CD14-positive monocyte (primary cell): ENCODE measurements around the gene TBC1D4. TPM values are rescaled to one million over a fixed set of nuclear protein-coding genes. Genes with fewer than 3 reads are reported as not detected.

Source experiments
- DNase-seq, 3 donors: peaks; one replicate each; pipeline ENCODE4 v3.0.0-alpha.2; 2011 to 2022
- H2AFZ ChIP-seq: 2 replicates; pipeline ENCODE4 v1.6.0; 2012; ENCODE audit warnings: mild to moderate bottlenecking, low read depth, low read length, inconsistent platforms; ENCODE audit not compliant: insufficient read depth, poor library complexity, severe bottlenecking
- H3K27ac ChIP-seq, 2 donors: 1 replicate in 1 of 2; 2 replicates in 1 of 2; pipeline ENCODE4 v1.5.1; 2012 to 2013; ENCODE audit warnings: low read length in 2 of 2, control low read depth in 1 of 2, inconsistent platforms in 1 of 2, low read depth in 1 of 2, mild to moderate bottlenecking in 1 of 2
- H3K27me3 ChIP-seq, 2 donors: one replicate each; pipeline versions ENCODE4 v1.6.0 to v1.6.1; 2011 to 2013; ENCODE audit warnings: low read length in 2 of 2; ENCODE audit not compliant: control insufficient read depth in 2 of 2, insufficient read depth in 2 of 2
- H3K36me3 ChIP-seq, 2 donors: replicated peaks in 1 of 2; 1 replicate in 1 of 2; 2 replicates in 1 of 2; pipeline versions ENCODE4 v1.5.1 to v1.6.1; 2012 to 2013; ENCODE audit warnings: low read length in 2 of 2, control low read depth in 1 of 2, inconsistent platforms in 1 of 2, mild to moderate bottlenecking in 1 of 2; ENCODE audit not compliant: insufficient read depth in 2 of 2, control insufficient read depth in 1 of 2
- H3K4me1 ChIP-seq, 2 donors: 1 replicate in 1 of 2; 2 replicates in 1 of 2; pipeline versions ENCODE4 v1.5.1 to v1.6.1; 2012 to 2013; ENCODE audit warnings: low read length in 2 of 2, control low read depth in 1 of 2, inconsistent platforms in 1 of 2, mild to moderate bottlenecking in 1 of 2, moderate library complexity in 1 of 2; ENCODE audit not compliant: insufficient read depth in 2 of 2, control insufficient read depth in 1 of 2
- H3K4me2 ChIP-seq: replicated peaks from 2 replicates; pipeline ENCODE3; 2012; ENCODE audit warnings: low read length, moderate library complexity, mild to moderate bottlenecking; ENCODE audit not compliant: poor library complexity, severe bottlenecking; ENCODE audit errors: extremely low read depth
- H3K4me3 ChIP-seq, 3 experiments: fragments of 200-600 bp in 1 of 3; sonication (generic) in 1 of 3; replicated peaks in 1 of 3; 1 replicate in 2 of 3; 2 replicates in 1 of 3; pipeline ENCODE4 v1.5.1; 2011 to 2013; ENCODE audit warnings: low read length in 3 of 3, mild to moderate bottlenecking in 3 of 3, control low read depth in 2 of 3, low read depth in 2 of 3, inconsistent platforms in 1 of 3, moderate library complexity in 1 of 3
- H3K79me2 ChIP-seq: 2 replicates; pipeline ENCODE4 v1.6.0; 2012; ENCODE audit warnings: mild to moderate bottlenecking, control low read depth, inconsistent platforms, low read length, moderate library complexity; ENCODE audit not compliant: insufficient read depth
- H3K9ac ChIP-seq: 2 replicates; pipeline ENCODE4 v1.6.0; 2017; ENCODE audit warnings: low read length, mild to moderate bottlenecking; ENCODE audit not compliant: insufficient read depth, poor library complexity, severe bottlenecking
- H3K9me3 ChIP-seq, 2 donors: replicated peaks in 1 of 2; 1 replicate in 1 of 2; 2 replicates in 1 of 2; pipeline versions ENCODE4 v1.5.1 to v1.6.1; 2012 to 2013; ENCODE audit warnings: low read length in 2 of 2, control low read depth in 1 of 2; ENCODE audit not compliant: control insufficient read depth in 1 of 2, insufficient read depth in 1 of 2
- H4K20me1 ChIP-seq: 2 replicates; pipeline ENCODE4 v1.6.0; 2012; ENCODE audit warnings: mild to moderate bottlenecking, low read length, control low read depth, moderate library complexity; ENCODE audit not compliant: insufficient read depth
- H3K27ac Mint-ChIP-seq, 7 donors: one replicate each; pipeline ENCODE4 v1.8.0; 2020; ENCODE audit warnings: mild to moderate bottlenecking in 7 of 7, mixed read lengths in 7 of 7, moderate library complexity in 6 of 7, inconsistent platforms in 2 of 7
- H3K27me3 Mint-ChIP-seq, 3 donors: one replicate each; pipeline ENCODE4 v1.8.0; 2021 to 2022; ENCODE audit warnings: low read depth in 3 of 3, mild to moderate bottlenecking in 3 of 3, mixed read lengths in 3 of 3, moderate library complexity in 3 of 3, inconsistent platforms in 1 of 3
- H3K36me3 Mint-ChIP-seq, 2 donors: one replicate each; pipeline ENCODE4 v1.8.0; 2020; ENCODE audit warnings: mixed read lengths in 2 of 2, inconsistent platforms in 1 of 2, mild to moderate bottlenecking in 1 of 2
- H3K4me1 Mint-ChIP-seq: one replicate; pipeline ENCODE4 v1.8.0; 2020; ENCODE audit warnings: mild to moderate bottlenecking, mixed read lengths
- H3K4me3 Mint-ChIP-seq, 2 donors: one replicate each; pipeline ENCODE4 v1.8.0; 2020; ENCODE audit warnings: mild to moderate bottlenecking in 2 of 2, mixed read lengths in 2 of 2, moderate library complexity in 1 of 2
- H3K9me3 Mint-ChIP-seq, 7 donors: one replicate each; pipeline ENCODE4 v1.8.0; 2020 to 2022; ENCODE audit warnings: mixed read lengths in 7 of 7, mild to moderate bottlenecking in 6 of 7, moderate library complexity in 6 of 7, inconsistent platforms in 2 of 7
- WGBS: methylation state at CpG from one replicate; pipeline ENCODE4 v1.1.5; 2013; ENCODE audit warnings: missing lambda C conversion rate; ENCODE audit not compliant: insufficient coverage; 5-methylcytosine and 5-hydroxymethylcytosine counted together
- intact Hi-C, 2 donors: fragments of 100-400 bp; cut with micrococcal nuclease; formaldehyde crosslinking; loops; one replicate each; pipeline versions ENCODE4 v1.15.0 to v1.15.1; 2023
- polyA plus RNA-seq, 3 donors: library from polyadenylated mRNA; depleted of rRNA in 1 of 3; unstranded in 2 of 3; stranded (reverse) in 1 of 3; fragments of 300-500 nt in 2 of 3; fragments of >200 nt in 1 of 3; fragmentation: Illumina TruSeq in 2 of 3; gene quantifications; 1 replicate in 2 of 3; 2 replicates in 1 of 3; pipeline ENCODE4 v1.2.3, GENCODE V29; 2012 to 2021
- TF ChIP-seq, protein P1 (sequence below): fragments of 200-600 bp; IDR thresholded peaks from one replicate; pipeline ENCODE4 v1.8.0; 2022; ENCODE audit warnings: antibody characterized with exemption, mild to moderate bottlenecking

TBC1D4 gene
- polyA plus RNA-seq, 3 donors, result 2.0 to 6.7 (median 2.5) TPM

- H3K4me3 Mint-ChIP-seq, result no peak overlapping the region
These were observed 171.9 kb downstream of the TBC1D4 start for GRCh38 chr13:75309981-75310580.

DNA sequence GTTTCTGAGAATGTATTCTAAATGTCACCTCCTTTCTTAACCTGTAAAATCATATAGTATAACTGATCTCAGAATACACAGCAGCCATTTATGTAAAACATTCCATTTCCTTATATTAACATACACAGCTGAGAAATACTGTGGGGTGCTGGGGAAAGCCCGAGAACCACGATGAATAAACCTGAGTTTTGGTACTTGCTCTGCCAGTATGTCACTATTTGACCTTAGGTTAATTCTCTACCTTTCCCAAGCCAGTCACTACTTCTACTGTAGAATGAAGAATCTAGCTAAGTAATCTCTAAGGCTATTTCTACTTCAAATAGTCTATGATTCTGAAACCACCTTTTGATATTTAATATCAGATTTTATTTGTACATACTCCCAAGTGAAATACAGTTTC, 173.7 kb downstream of the TBC1D4 start:
- Histone ChIP-seq H3K27me3 (no peaks in the 10 kb centered on the region), H2AFZ (no peak overlapping the region), H4K20me1 (no peaks in the 10 kb centered on the region), H3K9me3 (peaks cover 3 to 4% of the 10 kb centered on the region in 2 donors), H3K79me2 (no peaks in the 10 kb centered on the region), H3K27ac (no peak overlapping the region), H3K4me2 (no peak overlapping the region), H3K36me3 (no peaks in the 10 kb centered on the region), H3K9ac (no peak overlapping the region), H3K4me3 (no peak overlapping the region), H3K4me1 (peaks cover 9 to 14% of the 10 kb centered on the region in 2 donors)
- H3K27me3 Mint-ChIP-seq, result no peaks in the 10 kb centered on the region
- intact Hi-C loops, result no loop called here
- no peak for DNase-seq
- peaks cover 10% of the 10 kb centered on the region for H3K4me1 Mint-ChIP-seq
- no peak overlapping the region for H3K4me3 Mint-ChIP-seq
- WGBS, result no CpG with 5 or more reads among the region's 2 CpGs
- H3K36me3 Mint-ChIP-seq, result peaks cover 2 to 12% of the 10 kb centered on the region in 2 donors
- H3K27ac Mint-ChIP-seq, result no peak overlapping the region
- TF ChIP-seq, protein P1, sequence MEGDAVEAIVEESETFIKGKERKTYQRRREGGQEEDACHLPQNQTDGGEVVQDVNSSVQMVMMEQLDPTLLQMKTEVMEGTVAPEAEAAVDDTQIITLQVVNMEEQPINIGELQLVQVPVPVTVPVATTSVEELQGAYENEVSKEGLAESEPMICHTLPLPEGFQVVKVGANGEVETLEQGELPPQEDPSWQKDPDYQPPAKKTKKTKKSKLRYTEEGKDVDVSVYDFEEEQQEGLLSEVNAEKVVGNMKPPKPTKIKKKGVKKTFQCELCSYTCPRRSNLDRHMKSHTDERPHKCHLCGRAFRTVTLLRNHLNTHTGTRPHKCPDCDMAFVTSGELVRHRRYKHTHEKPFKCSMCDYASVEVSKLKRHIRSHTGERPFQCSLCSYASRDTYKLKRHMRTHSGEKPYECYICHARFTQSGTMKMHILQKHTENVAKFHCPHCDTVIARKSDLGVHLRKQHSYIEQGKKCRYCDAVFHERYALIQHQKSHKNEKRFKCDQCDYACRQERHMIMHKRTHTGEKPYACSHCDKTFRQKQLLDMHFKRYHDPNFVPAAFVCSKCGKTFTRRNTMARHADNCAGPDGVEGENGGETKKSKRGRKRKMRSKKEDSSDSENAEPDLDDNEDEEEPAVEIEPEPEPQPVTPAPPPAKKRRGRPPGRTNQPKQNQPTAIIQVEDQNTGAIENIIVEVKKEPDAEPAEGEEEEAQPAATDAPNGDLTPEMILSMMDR, result no peak
- peaks cover 4 to 9% (median 8%) of the 10 kb centered on the region in 7 donors for H3K9me3 Mint-ChIP-seq

More at GRCh38 chr13:75309981-75310580, 171.9 kb downstream of the TBC1D4 start:
- no peaks in the 10 kb centered on the region for H3K27me3 ChIP-seq
- peaks cover 2 to 5% of the 10 kb centered on the region in 2 donors for H3K36me3 Mint-ChIP-seq
- no peaks in the 10 kb centered on the region for H3K36me3 ChIP-seq
- H4K20me1 ChIP-seq, result no peaks in the 10 kb centered on the region
- WGBS, result 65% methylated on average over 4 of the region's 8 CpGs
- TF ChIP-seq, protein P1, result no peak
- peaks cover 9 to 14% of the 10 kb centered on the region in 2 donors for H3K4me1 ChIP-seq
- H3K27ac ChIP-seq, result peak overlapping the region in 1 of 2 donors; percentile 36
- DNase-seq, result peak; percentile 25 to 56 (median 30)
- H3K9ac ChIP-seq, result no peak overlapping the region
- no peak overlapping the region for H3K4me3 ChIP-seq
- H3K9me3 ChIP-seq, result no peaks in the 10 kb centered on the region
- H3K79me2 ChIP-seq, result no peaks in the 10 kb centered on the region
- no peak overlapping the region for H2AFZ ChIP-seq
- peak overlapping the region in 3 of 7 donors; percentile 28 to 88 (median 84) for H3K27ac Mint-ChIP-seq
- no peak overlapping the region for H3K4me2 ChIP-seq
- H3K9me3 Mint-ChIP-seq, result peaks cover 0 to 2% (median 1%) of the 10 kb centered on the region in 7 donors
- no peaks in the 10 kb centered on the region for H3K27me3 Mint-ChIP-seq
- H3K4me1 Mint-ChIP-seq, result peaks cover 10% of the 10 kb centered on the region
- intact Hi-C loops, result no loop called here
